RWPE2 (cell line): ENCODE data around the gene TBL1XR1.
"Not testable (repeated sequence)": the region's sequence is repeated elsewhere in the genome, so short reads cannot be mapped to it uniquely, and the experiment has no call there.

Source experiments
- ATAC-seq: fragments of 200-7000 bp; cut with Tn5 transposase; 3 replicates; pipeline ENCODE4 v1.9.1; 2021; ENCODE audit warnings: low read depth
- DNase-seq: peaks from one replicate; pipeline ENCODE4 v3.0.0-alpha.2; 2020; ENCODE audit warnings: low spot score
- H3K27ac ChIP-seq: fragments of 450-650 bp; 2 replicates; pipeline ENCODE4 v1.5.1; 2017; ENCODE audit warnings: mild to moderate bottlenecking; ENCODE audit not compliant: poor library complexity, severe bottlenecking
- H3K27me3 ChIP-seq: fragments of 250-450 bp; sonication (Bioruptor Pico); 2 replicates; pipeline ENCODE4 v1.5.1; 2021; ENCODE audit warnings: mild to moderate bottlenecking, moderate library complexity; ENCODE audit not compliant: insufficient read depth, poor library complexity, severe bottlenecking
- H3K36me3 ChIP-seq: fragments of 250-450 bp; sonication (Bioruptor Pico); 2 replicates; pipeline ENCODE4 v1.5.1; 2020; ENCODE audit warnings: low read depth, mild to moderate bottlenecking, moderate library complexity
- H3K4me1 ChIP-seq: fragments of 250-450 bp; sonication (Bioruptor Pico); 2 replicates; pipeline ENCODE4 v1.5.1; 2021; ENCODE audit warnings: mild to moderate bottlenecking, moderate library complexity; ENCODE audit not compliant: insufficient read depth, poor library complexity, severe bottlenecking
- H3K4me3 ChIP-seq: fragments of 250-450 bp; sonication (Bioruptor Pico); 2 replicates; pipeline ENCODE4 v1.5.1; 2021; ENCODE audit warnings: mild to moderate bottlenecking, moderate library complexity; ENCODE audit not compliant: severe bottlenecking
- H3K9me3 ChIP-seq: fragments of 250-450 bp; sonication (Bioruptor Pico); 2 replicates; pipeline ENCODE4 v1.5.1; 2021; ENCODE audit warnings: mild to moderate bottlenecking, moderate library complexity; ENCODE audit not compliant: severe bottlenecking
- CTCF ChIP-seq: fragments of 450-650 bp; IDR thresholded peaks from one replicate; pipeline ENCODE4 v1.5.1; 2017; ENCODE audit warnings: mild to moderate bottlenecking, moderate library complexity; ENCODE audit not compliant: poor library complexity, severe bottlenecking

TBL1XR1 gene

GRCh38 chr3:177196456-177197040 is 734 bp downstream of the TBL1XR1 start:
- DNase-seq (no peak), ATAC-seq (no peak)
- Histone ChIP-seq H3K27ac (peak overlapping the region; percentile 96), H3K27me3 (no peaks in the 10 kb centered on the region), H3K4me3 (peak overlapping the region; percentile 59), H3K9me3 (no peaks in the 10 kb centered on the region), H3K36me3 (peaks cover 4% of the 10 kb centered on the region; the same call in 1 of the 2 replicates), H3K4me1 (peaks cover 22% of the 10 kb centered on the region)
- no peak for TF ChIP-seq CTCF

- Histone ChIP-seq H3K4me3 (peak overlapping the region; percentile 59), H3K9me3 (no peaks in the 10 kb centered on the region), H3K4me1 (peaks cover 22% of the 10 kb centered on the region), H3K36me3 (peaks cover 6% of the 10 kb centered on the region), H3K27ac (peak overlapping the region; percentile 96), H3K27me3 (no peaks in the 10 kb centered on the region)
- TF ChIP-seq CTCF = no peak
- ATAC-seq (no peak), DNase-seq (no peak)
Measured at GRCh38 chr3:177196008-177196455, 1.2 kb downstream of the TBL1XR1 start.

GRCh38 chr3:177195242-177195991 is 1.9 kb downstream of the TBL1XR1 start:
- DNase-seq (no peak), ATAC-seq (no peak)
- TF ChIP-seq CTCF = no peak
- H3K27ac ChIP-seq = peak overlapping the region; percentile 96
- H3K27me3 ChIP-seq = no peaks in the 10 kb centered on the region
- H3K4me3 ChIP-seq = peak overlapping the region; percentile 59
- H3K9me3 ChIP-seq = no peaks in the 10 kb centered on the region
- H3K4me1 ChIP-seq = peaks cover 26% of the 10 kb centered on the region
- H3K36me3 ChIP-seq = peaks cover 11% of the 10 kb centered on the region

GRCh38 chr3:177194299-177194698 is 3.0 kb downstream of the TBL1XR1 start:
- Histone ChIP-seq H3K9me3 (no peaks in the 10 kb centered on the region), H3K4me3 (no peak overlapping the region), H3K27ac (peak overlapping the region; percentile 96), H3K4me1 (peaks cover 26% of the 10 kb centered on the region), H3K27me3 (no peaks in the 10 kb centered on the region), H3K36me3 (peaks cover 11% of the 10 kb centered on the region)
- no peak for TF ChIP-seq CTCF
- no peak for ATAC-seq
- DNase-seq = no peak

GRCh38 chr3:177193688-177194268 is 3.5 kb downstream of the TBL1XR1 start:
- H3K9me3 ChIP-seq = no peaks in the 10 kb centered on the region
- no peak overlapping the region for H3K4me3 ChIP-seq
- H3K4me1 ChIP-seq = peaks cover 24% of the 10 kb centered on the region
- no peak for ATAC-seq
- TF ChIP-seq CTCF = no peak
- peaks cover 11% of the 10 kb centered on the region for H3K36me3 ChIP-seq
- H3K27me3 ChIP-seq = no peaks in the 10 kb centered on the region
- no peak for DNase-seq
- no peak overlapping the region for H3K27ac ChIP-seq

- H3K27me3 ChIP-seq, ATAC-seq, DNase-seq, H3K27ac ChIP-seq, H3K9me3 ChIP-seq, H3K4me3 ChIP-seq: not testable (repeated sequence)
- peaks cover 11% of the 10 kb centered on the region for H3K36me3 ChIP-seq
- H3K4me1 ChIP-seq = peaks cover 19% of the 10 kb centered on the region
Measured at GRCh38 chr3:177193275-177193674, 4.0 kb downstream of the TBL1XR1 start.
